ENCODE measurements around the gene LAMA1.
"Not testable (repeated sequence)": the region's sequence is repeated elsewhere in the genome, so short reads cannot be mapped to it uniquely, and the experiment has no call there.

The LAMA1 gene

DNA sequence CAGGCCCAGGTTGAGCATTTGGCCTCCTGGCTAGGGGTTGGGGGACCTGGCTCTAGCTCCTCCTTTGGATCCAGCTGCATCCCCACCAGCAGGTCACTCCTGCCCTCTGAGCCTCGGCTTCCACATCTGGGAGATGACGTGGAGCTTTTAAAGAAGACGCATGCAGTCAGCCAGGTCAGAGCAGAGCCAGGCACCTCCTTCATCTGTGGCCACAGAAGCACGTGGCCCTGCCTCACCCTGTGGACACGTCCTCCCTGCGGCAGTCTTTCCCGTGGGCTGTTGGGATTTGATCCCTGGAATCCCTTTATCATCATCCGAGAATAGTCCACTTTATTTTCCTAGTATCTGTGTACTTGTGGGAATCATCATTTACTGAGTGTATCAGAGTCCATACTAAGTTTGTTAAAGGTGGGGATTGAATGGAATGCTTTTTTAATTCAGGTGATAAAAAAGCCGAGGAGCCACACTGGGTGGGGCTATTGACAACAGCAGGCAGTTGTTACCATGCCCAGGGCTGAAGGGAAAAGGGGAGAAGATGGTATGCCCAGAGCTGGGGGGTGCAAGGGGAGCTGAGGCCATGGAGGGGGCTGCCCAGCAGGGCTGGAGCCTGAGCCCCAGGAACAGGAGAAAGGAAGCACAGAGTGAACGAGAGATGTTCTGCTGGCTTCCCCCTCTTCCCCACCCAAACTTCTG, 170.1 kb downstream of the LAMA1 start:
- DNase-seq (ENCODE audit: low read depth in 2 of 2), result no peak

GRCh38 chr18:6943143-6943542, 174.5 kb downstream of the LAMA1 start:
- no peak for DNase-seq (ENCODE audit: low read depth in 2 of 2)

GRCh38 chr18:6942742-6943141, 174.9 kb downstream of the LAMA1 start:
- no peak for DNase-seq (ENCODE audit: low read depth in 2 of 2)

DNA sequence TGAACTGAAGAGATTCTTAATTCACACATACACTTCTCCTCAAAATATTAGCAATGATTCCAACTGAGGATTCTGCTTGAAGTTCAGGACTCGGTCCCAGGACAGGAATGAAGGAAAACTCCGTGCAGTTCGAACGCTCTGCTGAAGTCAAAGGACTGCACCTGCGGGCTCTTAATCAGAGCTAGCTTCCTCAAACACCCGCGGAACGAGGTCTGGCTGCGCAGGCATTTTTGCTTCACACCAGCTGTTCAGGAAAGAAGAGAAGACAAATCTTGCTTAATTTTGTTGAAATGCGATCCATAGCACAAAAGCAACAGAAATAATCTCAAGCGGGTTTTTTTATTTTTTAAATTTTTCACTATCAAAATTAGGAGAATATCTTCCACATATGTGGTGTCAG, 175.6 kb downstream of the LAMA1 start:
- no peak for DNase-seq (ENCODE audit: low read depth in 2 of 2)

GRCh38 chr18:6940451-6940850, 177.1 kb downstream of the LAMA1 start:
- DNase-seq (ENCODE audit: low read depth in 2 of 2), result no peak

DNA sequence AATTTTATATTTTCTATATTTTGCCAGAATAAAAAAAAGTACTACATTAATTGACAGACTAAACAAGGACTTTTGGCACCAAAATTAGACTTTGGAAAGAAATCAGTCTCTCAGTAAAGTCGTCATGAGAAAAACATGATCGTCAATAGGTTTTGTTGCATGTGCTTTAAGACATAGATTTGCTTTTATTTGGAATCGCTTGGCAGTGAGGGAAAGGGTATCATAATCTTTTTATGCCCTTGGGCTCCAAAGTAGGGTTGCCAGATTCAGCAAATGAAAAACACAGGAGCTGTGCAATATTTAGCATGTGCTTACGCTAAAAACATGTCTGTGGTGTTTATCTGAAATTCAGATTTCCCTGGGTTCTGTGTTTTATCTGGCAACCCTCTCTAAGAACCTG, 177.6 kb downstream of the LAMA1 start:
- no peak for DNase-seq (ENCODE audit: low read depth in 2 of 2)

DNA sequence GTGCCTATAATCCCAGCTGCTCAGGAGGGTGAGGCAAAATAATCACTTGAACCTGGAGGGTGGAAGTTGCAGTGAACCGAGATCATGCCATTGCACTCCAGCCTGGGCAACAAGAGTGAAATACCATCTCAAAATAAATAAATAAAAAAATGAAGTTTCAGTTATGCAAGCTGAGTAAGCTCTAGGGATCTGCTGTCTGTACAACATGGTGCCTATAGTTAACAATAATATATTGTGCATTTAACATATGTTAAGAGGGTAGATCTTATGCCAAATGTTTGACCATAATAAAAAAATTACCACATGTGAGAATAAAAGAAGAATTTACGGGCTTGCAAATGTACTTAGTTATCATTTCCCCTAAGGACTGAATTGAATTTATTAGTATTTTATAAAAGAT, 179.2 kb downstream of the LAMA1 start:
- not testable (repeated sequence) for DNase-seq (ENCODE audit: low read depth in 2 of 2)

GRCh38 chr18:6938003-6938402, 179.6 kb downstream of the LAMA1 start:
- no peak for DNase-seq (ENCODE audit: low read depth in 2 of 2)

- no peak for DNase-seq (ENCODE audit: low read depth in 2 of 2)
Observed at GRCh38 chr18:6934859-6935258, 182.7 kb downstream of the LAMA1 start.

- DNase-seq (ENCODE audit: low read depth in 2 of 2), result no peak
Observed at GRCh38 chr18:6929370-6930102, 188.1 kb downstream of the LAMA1 start.

DNA sequence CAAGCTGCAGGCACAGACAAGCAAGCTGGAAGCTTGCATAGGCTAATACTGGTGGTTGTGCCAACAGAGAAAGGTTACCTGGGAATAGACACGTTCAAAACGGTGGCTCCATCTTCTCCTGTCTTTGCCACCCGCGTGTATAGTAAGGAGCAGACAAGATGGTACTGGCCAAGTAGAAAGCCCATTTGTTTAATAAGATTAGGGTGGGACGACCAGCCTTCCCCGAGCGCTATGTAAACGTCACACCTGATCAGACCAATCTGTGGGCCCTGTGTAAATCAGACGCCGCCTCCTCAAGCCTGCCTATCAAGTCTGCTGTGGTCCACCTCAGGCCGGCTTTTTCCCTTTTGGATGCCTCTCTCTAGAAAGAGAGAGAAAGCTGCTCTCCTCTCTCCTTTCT, 189.2 kb downstream of the LAMA1 start:
- DNase-seq (ENCODE audit: low read depth in 2 of 2), result no peak

- no peak for DNase-seq (ENCODE audit: low read depth in 2 of 2)
Observed at GRCh38 chr18:6927153-6927552, 190.4 kb downstream of the LAMA1 start.

DNA sequence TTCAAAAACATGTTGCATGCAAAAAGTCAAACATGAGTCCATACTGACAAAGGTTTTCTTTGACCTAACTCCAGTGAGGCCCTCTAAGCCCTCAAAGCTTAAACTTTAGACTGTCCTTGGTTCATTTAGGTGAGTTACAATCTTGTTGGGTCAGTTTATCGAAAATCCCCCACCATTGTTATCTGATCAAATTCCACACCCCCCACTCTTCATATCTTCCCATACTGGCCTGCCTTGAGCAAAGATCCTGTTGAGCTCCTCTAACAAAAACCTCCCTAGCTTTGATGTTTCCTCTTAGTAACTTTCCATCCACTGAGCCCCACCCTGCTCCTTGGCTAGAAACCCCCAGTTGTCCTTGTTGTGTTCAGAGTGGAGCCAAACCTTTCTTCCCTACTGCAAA, 194.4 kb downstream of the LAMA1 start:
- no peak for DNase-seq (ENCODE audit: low read depth in 2 of 2)

GRCh38 chr18:6921571-6921970, 196.0 kb downstream of the LAMA1 start:
- no peak for DNase-seq (ENCODE audit: low read depth in 2 of 2)

DNA sequence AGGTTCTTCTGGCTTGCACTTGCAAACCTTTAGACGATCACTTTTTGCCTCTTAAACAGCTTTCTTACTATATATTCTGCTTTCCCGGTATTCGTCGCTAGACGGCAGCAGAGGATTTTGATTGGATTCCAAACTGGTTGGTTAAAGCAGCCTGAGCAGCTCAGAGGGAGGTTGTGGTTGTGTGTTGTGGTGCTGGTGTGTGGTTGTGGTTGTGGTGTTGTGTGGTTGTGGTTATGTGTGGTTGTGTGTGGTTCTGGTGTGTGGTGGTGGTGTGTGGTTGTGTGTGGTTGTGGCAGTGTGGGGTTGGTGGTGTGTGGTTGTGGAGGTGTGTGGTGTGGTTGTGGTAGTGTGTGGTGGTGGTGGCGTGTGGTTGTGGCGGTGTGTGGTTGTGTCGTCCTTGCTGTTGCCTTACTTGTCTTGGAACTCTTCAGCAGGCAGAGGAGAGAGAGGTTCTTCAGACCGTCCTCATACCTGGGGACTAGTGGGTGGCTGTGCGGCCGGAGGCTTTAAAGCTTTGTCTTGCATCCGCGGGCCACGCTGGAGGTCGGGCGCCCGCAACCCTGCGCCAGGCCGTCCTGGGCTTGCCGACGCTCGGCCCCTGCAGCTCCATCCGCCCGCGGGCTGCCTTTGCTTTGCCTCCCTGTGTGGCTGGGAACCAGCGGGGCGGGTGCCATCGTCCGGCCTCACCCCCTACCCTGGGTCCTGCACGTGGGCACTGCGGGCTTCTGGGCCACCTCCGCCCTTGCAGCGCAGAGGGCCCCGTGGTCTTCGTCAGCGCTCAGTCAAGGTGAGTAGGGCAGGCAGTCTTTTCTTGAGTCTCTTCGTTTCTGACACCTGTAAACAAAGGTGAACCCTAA, 197.3 kb downstream of the LAMA1 start:
- peak; percentile 38 to 53 for DNase-seq (ENCODE audit: low read depth in 2 of 2)

DNA sequence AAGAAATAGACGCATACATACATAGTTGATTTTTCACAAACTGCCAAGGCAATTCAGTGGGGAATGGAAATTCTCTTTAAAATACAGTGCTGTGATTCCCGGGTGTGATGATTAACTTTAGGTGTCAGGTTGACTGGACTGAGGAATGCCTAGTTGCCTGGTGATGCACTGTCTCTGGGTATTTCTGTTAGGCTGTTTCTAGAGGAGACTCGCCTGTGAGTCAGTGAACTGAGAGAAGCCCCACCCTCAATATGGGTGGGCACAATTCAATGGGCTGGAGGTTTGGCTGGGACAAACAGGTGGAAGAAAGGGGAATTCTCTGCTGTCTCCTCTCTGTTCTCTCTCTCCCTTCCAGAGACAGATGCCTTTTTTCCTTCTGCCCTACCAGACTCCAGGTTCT, 200.5 kb downstream of the LAMA1 start:
- no peak for DNase-seq (ENCODE audit: low read depth in 2 of 2)

DNA sequence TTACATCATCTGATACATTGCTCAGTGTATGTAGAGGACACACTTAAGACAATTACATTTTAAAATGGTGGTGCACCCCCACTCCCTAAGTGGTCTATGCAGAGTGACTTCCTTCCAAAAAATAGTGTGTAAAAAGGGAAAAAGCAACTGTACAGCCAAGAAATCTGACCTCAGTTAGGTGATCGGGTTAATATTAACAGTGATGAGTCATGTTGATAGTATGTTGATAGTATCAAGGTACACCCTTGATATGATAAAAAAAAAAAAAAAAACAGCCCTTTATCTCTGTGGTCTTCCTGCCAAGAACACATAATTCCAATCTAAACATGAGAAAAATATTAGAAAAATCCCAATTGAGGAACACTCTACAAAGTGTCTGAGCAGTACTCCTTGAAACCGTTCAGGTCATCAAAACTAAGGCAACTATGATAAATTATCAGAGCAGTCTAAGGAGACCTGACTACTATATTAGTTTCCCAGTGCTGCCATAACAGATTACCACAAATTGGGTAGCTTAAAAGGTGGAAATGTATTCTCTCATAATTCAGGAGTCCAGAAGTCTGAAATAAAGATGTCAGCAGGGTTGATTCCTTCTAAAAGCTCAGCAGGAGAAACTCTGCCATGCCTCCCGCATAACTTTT, 216.2 kb downstream of the LAMA1 start:
- no peak for DNase-seq (ENCODE audit: low read depth in 2 of 2)

GRCh38 chr18:6891788-6892187, 225.8 kb downstream of the LAMA1 start:
- DNase-seq (ENCODE audit: low read depth in 2 of 2), result no peak
